Fibroblast of lung (primary cell): ENCODE data around the gene PSMG4. TPM values are rescaled to one million over a fixed set of nuclear protein-coding genes. Genes with fewer than 3 reads are reported as not detected.

Experiments
- DNase-seq, 2 donors: peaks; one replicate each; pipeline versions ENCODE4 v3.0.0 to v3.0.0-alpha.2; 2010; ENCODE audit warnings: low read depth in 2 of 2
- H2AFZ ChIP-seq: 2 replicates; pipeline ENCODE4 v1.5.1; 2012; ENCODE audit warnings: low read length, control low read depth, inconsistent platforms
- H3K27ac ChIP-seq: 2 replicates; pipeline ENCODE4 v1.5.1; 2011; ENCODE audit warnings: low read length, control low read depth; ENCODE audit not compliant: insufficient read depth
- H3K27me3 ChIP-seq: 2 replicates; pipeline ENCODE4 v1.5.1; 2011; ENCODE audit warnings: mild to moderate bottlenecking, low read length; ENCODE audit not compliant: control insufficient read depth, insufficient read depth
- H3K36me3 ChIP-seq: 2 replicates; pipeline ENCODE4 v1.5.1; 2011; ENCODE audit warnings: low read length; ENCODE audit not compliant: control insufficient read depth, insufficient read depth
- H3K4me1 ChIP-seq: 2 replicates; pipeline ENCODE4 v1.5.1; 2011; ENCODE audit warnings: low read length; ENCODE audit not compliant: control insufficient read depth, insufficient read depth; ENCODE audit errors: extremely low read depth
- H3K4me2 ChIP-seq: 2 replicates; pipeline ENCODE4 v1.5.1; 2011; ENCODE audit warnings: low read length, control low read depth; ENCODE audit not compliant: insufficient read depth; ENCODE audit errors: extremely low read depth
- H3K4me3 ChIP-seq, 4 experiments: fragments of 200-600 bp in 1 of 4; sonication (generic) in 1 of 4; replicated peaks in 1 of 4; 2 replicates each; pipeline ENCODE4 v1.5.1; 2011 to 2016; ENCODE audit warnings: low read length in 4 of 4, low read depth in 3 of 4, mild to moderate bottlenecking in 3 of 4, control low read depth in 2 of 4, inconsistent platforms in 1 of 4, mixed read lengths in 1 of 4; ENCODE audit not compliant: insufficient read depth in 1 of 4; ENCODE audit errors: control extremely low read depth in 1 of 4
- H3K79me2 ChIP-seq: 2 replicates; pipeline ENCODE4 v1.5.1; 2012; ENCODE audit warnings: mild to moderate bottlenecking, low read length, inconsistent platforms; ENCODE audit not compliant: control insufficient read depth, insufficient read depth
- H3K9ac ChIP-seq: 2 replicates; pipeline ENCODE4 v1.5.1; 2011; ENCODE audit warnings: mild to moderate bottlenecking, low read length, control low read depth; ENCODE audit not compliant: insufficient read depth
- H3K9me3 ChIP-seq: 2 replicates; pipeline ENCODE4 v1.5.1; 2012; ENCODE audit warnings: low read depth, low read length; ENCODE audit not compliant: control insufficient read depth, insufficient read depth
- H4K20me1 ChIP-seq: 2 replicates; pipeline ENCODE4 v1.5.1; 2011; ENCODE audit warnings: low read length; ENCODE audit not compliant: control insufficient read depth, insufficient read depth; ENCODE audit errors: extremely low read depth
- EZH2 ChIP-seq: IDR thresholded peaks from 2 replicates; pipeline ENCODE4 v1.5.1; 2012; ENCODE audit warnings: low read length, control low read depth, mild to moderate bottlenecking; ENCODE audit errors: missing control alignments
- polyA plus RNA-seq, 2 donors: library from polyadenylated mRNA; depleted of rRNA in 1 of 2; stranded (reverse) in 1 of 2; unstranded in 1 of 2; fragments of >200 nt; gene quantifications; 2 replicates each; pipeline ENCODE4 v1.2.1, GENCODE V29; 2011 to 2012; ENCODE audit warnings: missing spikeins in 1 of 2
- total RNA-seq: library from RNA; depleted of rRNA; stranded (reverse); fragments of >200 nt; gene quantifications from 2 replicates; pipeline ENCODE4 v1.2.1, GENCODE V29; 2014
- TF ChIP-seq, protein P1 (sequence below), 2 donors: IDR thresholded peaks in 1 of 2; conservative IDR thresholded peaks in 1 of 2; 1 replicate in 1 of 2; 2 replicates in 1 of 2; pipeline ENCODE4 v1.5.1; 2011 to 2012; ENCODE audit warnings: low read length in 2 of 2, control low read depth in 1 of 2, inconsistent platforms in 1 of 2, low read depth in 1 of 2, mild to moderate bottlenecking in 1 of 2

PSMG4 gene
- total and polyA plus RNA-seq, 2 donors (not counting 1 experiment from before 2014, with no cell fraction given): 12.5 to 34.2 TPM

- Histone ChIP-seq H3K4me2 (no peak overlapping the region), H3K4me3 (no peak overlapping the region), H3K9ac (no peak overlapping the region), H3K9me3 (no peaks in the 10 kb centered on the region), H2AFZ (no peak overlapping the region), H3K79me2 (no peaks in the 10 kb centered on the region), H3K27ac (no peak overlapping the region), H3K36me3 (no peaks in the 10 kb centered on the region), H3K27me3 (peaks cover 6% of the 10 kb centered on the region), H4K20me1 (no peaks in the 10 kb centered on the region), H3K4me1 (no peaks in the 10 kb centered on the region)
- TF ChIP-seq, protein P1, sequence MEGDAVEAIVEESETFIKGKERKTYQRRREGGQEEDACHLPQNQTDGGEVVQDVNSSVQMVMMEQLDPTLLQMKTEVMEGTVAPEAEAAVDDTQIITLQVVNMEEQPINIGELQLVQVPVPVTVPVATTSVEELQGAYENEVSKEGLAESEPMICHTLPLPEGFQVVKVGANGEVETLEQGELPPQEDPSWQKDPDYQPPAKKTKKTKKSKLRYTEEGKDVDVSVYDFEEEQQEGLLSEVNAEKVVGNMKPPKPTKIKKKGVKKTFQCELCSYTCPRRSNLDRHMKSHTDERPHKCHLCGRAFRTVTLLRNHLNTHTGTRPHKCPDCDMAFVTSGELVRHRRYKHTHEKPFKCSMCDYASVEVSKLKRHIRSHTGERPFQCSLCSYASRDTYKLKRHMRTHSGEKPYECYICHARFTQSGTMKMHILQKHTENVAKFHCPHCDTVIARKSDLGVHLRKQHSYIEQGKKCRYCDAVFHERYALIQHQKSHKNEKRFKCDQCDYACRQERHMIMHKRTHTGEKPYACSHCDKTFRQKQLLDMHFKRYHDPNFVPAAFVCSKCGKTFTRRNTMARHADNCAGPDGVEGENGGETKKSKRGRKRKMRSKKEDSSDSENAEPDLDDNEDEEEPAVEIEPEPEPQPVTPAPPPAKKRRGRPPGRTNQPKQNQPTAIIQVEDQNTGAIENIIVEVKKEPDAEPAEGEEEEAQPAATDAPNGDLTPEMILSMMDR (conservative IDR thresholded peaks at IDR 0.05 in 1 of 2, IDR thresholded peaks at IDR 0.05 in 1 of 2; ENCODE audit: low read depth in 1 of 2, low read length in 2 of 2): no peak
- TF ChIP-seq EZH2: no peak
- DNase-seq: no peak
Observed at GRCh38 chr6:3297909-3298308, 39.2 kb downstream of the PSMG4 start.

GRCh38 chr6:3299221-3299620, 40.5 kb downstream of the PSMG4 start:
- peaks cover 6% of the 10 kb centered on the region for H3K27me3 ChIP-seq

GRCh38 chr6:3301506-3301905, 42.8 kb downstream of the PSMG4 start:
- Histone ChIP-seq H3K4me2 (no peak overlapping the region), H4K20me1 (no peaks in the 10 kb centered on the region), H3K27me3 (peaks cover 3% of the 10 kb centered on the region), H3K4me1 (no peaks in the 10 kb centered on the region), H3K4me3 (no peak overlapping the region), H3K27ac (no peak overlapping the region), H3K79me2 (no peaks in the 10 kb centered on the region), H3K9me3 (no peaks in the 10 kb centered on the region), H3K9ac (no peak overlapping the region), H2AFZ (no peak overlapping the region), H3K36me3 (no peaks in the 10 kb centered on the region)
- DNase-seq: no peak
- TF ChIP-seq, protein P1 (conservative IDR thresholded peaks at IDR 0.05 in 1 of 2, IDR thresholded peaks at IDR 0.05 in 1 of 2; ENCODE audit: low read depth in 1 of 2, low read length in 2 of 2): no peak
- no peak for TF ChIP-seq EZH2

More at GRCh38 chr6:3299221-3299620, 40.5 kb downstream of the PSMG4 start:
- Histone ChIP-seq H2AFZ (no peak overlapping the region), H3K9ac (no peak overlapping the region), H3K9me3 (no peaks in the 10 kb centered on the region), H3K79me2 (no peaks in the 10 kb centered on the region), H3K36me3 (no peaks in the 10 kb centered on the region), H3K4me1 (no peaks in the 10 kb centered on the region), H4K20me1 (no peaks in the 10 kb centered on the region), H3K27ac (no peak overlapping the region), H3K4me2 (no peak overlapping the region), H3K4me3 (no peak overlapping the region)
- no peak for DNase-seq
- TF ChIP-seq EZH2: no peak
- TF ChIP-seq, protein P1 (conservative IDR thresholded peaks at IDR 0.05 in 1 of 2, IDR thresholded peaks at IDR 0.05 in 1 of 2; ENCODE audit: low read depth in 1 of 2, low read length in 2 of 2): no peak
